Measurements from ENCODE around the gene TBC1D4. TPM values are rescaled to one million over a fixed set of nuclear protein-coding genes. Genes with fewer than 3 reads are reported as not detected.

TBC1D4 gene
- total and polyA plus RNA-seq, 10 of the 15 experiments (the other 5 are each of a cell fraction or from before 2014, with no cell fraction given), result 11.0 to 38.6 (median 25.5) TPM

- TF ChIP-seq MYB (IDR thresholded peaks at IDR 0.05; ENCODE audit: borderline replicate concordance, low read depth, low read length) (no peak), FOXM1 (IDR thresholded peaks at IDR 0.05; ENCODE audit: low read depth, low read length) (no peak), CREB1 (IDR thresholded peaks at IDR 0.05; ENCODE audit: low read depth) (no peak), MEF2B (IDR thresholded peaks at IDR 0.05; ENCODE audit: partially characterized antibody, poor library complexity, severe bottlenecking) (no peak), KAT2A (conservative IDR thresholded peaks at IDR 0.05; ENCODE audit: control insufficient read depth, low read depth, low read length) (no peak), ZNF274 (IDR thresholded peaks at IDR 0.05; ENCODE audit: insufficient read depth, insufficient read length) (no peak), RAD21 (IDR thresholded peaks at IDR 0.05; ENCODE audit: insufficient read depth, low read depth, low read length) (no peak), MAX (IDR thresholded peaks at IDR 0.05; ENCODE audit: low read depth, low read length) (no peak), FOXK2 (IDR thresholded peaks at IDR 0.05) (no peak), ZZZ3 (IDR thresholded peaks at IDR 0.05; ENCODE audit: control insufficient read depth, insufficient read length, low read depth) (no peak), CHD4 (IDR thresholded peaks at IDR 0.05) (no peak), ZNF217 (IDR thresholded peaks at IDR 0.05) (no peak), BMI1 (IDR thresholded peaks at IDR 0.05; ENCODE audit: borderline replicate concordance) (no peak), NR2F1 (conservative IDR thresholded peaks at IDR 0.05) (no peak), ZSCAN29 (IDR thresholded peaks at IDR 0.05) (no peak), JUND (IDR thresholded peaks at IDR 0.05; ENCODE audit: low read depth, low read length) (no peak), ZNF207 (IDR thresholded peaks at IDR 0.05; ENCODE audit: borderline replicate concordance) (no peak)
- TF ChIP-seq, protein P1, sequence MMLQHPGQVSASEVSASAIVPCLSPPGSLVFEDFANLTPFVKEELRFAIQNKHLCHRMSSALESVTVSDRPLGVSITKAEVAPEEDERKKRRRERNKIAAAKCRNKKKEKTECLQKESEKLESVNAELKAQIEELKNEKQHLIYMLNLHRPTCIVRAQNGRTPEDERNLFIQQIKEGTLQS (IDR thresholded peaks at IDR 0.05; ENCODE audit: borderline replicate concordance, extremely low read depth, low read depth, low read length), result no peak
- TF ChIP-seq, protein P2, sequence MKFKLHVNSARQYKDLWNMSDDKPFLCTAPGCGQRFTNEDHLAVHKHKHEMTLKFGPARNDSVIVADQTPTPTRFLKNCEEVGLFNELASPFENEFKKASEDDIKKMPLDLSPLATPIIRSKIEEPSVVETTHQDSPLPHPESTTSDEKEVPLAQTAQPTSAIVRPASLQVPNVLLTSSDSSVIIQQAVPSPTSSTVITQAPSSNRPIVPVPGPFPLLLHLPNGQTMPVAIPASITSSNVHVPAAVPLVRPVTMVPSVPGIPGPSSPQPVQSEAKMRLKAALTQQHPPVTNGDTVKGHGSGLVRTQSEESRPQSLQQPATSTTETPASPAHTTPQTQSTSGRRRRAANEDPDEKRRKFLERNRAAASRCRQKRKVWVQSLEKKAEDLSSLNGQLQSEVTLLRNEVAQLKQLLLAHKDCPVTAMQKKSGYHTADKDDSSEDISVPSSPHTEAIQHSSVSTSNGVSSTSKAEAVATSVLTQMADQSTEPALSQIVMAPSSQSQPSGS (IDR thresholded peaks at IDR 0.05; ENCODE audit: low read length), result peak; percentile 39; the same call in 1 of the 2 replicates
- TF ChIP-seq, protein P3, sequence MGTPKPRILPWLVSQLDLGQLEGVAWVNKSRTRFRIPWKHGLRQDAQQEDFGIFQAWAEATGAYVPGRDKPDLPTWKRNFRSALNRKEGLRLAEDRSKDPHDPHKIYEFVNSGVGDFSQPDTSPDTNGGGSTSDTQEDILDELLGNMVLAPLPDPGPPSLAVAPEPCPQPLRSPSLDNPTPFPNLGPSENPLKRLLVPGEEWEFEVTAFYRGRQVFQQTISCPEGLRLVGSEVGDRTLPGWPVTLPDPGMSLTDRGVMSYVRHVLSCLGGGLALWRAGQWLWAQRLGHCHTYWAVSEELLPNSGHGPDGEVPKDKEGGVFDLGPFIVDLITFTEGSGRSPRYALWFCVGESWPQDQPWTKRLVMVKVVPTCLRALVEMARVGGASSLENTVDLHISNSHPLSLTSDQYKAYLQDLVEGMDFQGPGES (IDR thresholded peaks at IDR 0.05), result no peak
- TF ChIP-seq, protein P4, sequence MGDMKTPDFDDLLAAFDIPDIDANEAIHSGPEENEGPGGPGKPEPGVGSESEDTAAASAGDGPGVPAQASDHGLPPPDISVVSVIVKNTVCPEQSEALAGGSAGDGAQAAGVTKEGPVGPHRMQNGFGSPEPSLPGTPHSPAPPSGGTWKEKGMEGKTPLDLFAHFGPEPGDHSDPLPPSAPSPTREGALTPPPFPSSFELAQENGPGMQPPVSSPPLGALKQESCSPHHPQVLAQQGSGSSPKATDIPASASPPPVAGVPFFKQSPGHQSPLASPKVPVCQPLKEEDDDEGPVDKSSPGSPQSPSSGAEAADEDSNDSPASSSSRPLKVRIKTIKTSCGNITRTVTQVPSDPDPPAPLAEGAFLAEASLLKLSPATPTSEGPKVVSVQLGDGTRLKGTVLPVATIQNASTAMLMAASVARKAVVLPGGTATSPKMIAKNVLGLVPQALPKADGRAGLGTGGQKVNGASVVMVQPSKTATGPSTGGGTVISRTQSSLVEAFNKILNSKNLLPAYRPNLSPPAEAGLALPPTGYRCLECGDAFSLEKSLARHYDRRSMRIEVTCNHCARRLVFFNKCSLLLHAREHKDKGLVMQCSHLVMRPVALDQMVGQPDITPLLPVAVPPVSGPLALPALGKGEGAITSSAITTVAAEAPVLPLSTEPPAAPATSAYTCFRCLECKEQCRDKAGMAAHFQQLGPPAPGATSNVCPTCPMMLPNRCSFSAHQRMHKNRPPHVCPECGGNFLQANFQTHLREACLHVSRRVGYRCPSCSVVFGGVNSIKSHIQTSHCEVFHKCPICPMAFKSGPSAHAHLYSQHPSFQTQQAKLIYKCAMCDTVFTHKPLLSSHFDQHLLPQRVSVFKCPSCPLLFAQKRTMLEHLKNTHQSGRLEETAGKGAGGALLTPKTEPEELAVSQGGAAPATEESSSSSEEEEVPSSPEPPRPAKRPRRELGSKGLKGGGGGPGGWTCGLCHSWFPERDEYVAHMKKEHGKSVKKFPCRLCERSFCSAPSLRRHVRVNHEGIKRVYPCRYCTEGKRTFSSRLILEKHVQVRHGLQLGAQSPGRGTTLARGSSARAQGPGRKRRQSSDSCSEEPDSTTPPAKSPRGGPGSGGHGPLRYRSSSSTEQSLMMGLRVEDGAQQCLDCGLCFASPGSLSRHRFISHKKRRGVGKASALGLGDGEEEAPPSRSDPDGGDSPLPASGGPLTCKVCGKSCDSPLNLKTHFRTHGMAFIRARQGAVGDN (IDR thresholded peaks at IDR 0.05), result no peak
- TF ChIP-seq, protein P5, sequence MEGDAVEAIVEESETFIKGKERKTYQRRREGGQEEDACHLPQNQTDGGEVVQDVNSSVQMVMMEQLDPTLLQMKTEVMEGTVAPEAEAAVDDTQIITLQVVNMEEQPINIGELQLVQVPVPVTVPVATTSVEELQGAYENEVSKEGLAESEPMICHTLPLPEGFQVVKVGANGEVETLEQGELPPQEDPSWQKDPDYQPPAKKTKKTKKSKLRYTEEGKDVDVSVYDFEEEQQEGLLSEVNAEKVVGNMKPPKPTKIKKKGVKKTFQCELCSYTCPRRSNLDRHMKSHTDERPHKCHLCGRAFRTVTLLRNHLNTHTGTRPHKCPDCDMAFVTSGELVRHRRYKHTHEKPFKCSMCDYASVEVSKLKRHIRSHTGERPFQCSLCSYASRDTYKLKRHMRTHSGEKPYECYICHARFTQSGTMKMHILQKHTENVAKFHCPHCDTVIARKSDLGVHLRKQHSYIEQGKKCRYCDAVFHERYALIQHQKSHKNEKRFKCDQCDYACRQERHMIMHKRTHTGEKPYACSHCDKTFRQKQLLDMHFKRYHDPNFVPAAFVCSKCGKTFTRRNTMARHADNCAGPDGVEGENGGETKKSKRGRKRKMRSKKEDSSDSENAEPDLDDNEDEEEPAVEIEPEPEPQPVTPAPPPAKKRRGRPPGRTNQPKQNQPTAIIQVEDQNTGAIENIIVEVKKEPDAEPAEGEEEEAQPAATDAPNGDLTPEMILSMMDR (IDR thresholded peaks at IDR 0.05 in 2 of 3, conservative IDR thresholded peaks at IDR 0.05 in 1 of 3; ENCODE audit: control insufficient read depth in 2 of 3, extremely low read depth in 1 of 3, insufficient read depth in 1 of 3, low read depth in 3 of 3, low read length in 3 of 3), result no peak
Measured at GRCh38 chr13:75309981-75310580, 171.9 kb downstream of the TBC1D4 start (continued).

Measured in GM12878 (cell line).